ENCODE data around the gene ZNF628.

- no peak for TF ChIP-seq POLR2A (IDR thresholded peaks at IDR 0.05; ENCODE audit: low read depth, low read length)
- TF ChIP-seq POLR2AphosphoS5 (IDR thresholded peaks at IDR 0.05; ENCODE audit: low read depth, low read length): no peak
- no peak for TF ChIP-seq TAF1 (IDR thresholded peaks at IDR 0.05; ENCODE audit: low read depth, low read length)
Measured at GRCh38 chr19:55443824-55444480, 32.5 kb upstream of the ZNF628 start.

Data from GM12891 (cell line).